IMR-90 (cell line): ENCODE results near the gene ITPR3. TPM values are rescaled to one million over a fixed set of nuclear protein-coding genes. Genes with fewer than 3 reads are reported as not detected.

Experiments used
- ATAC-seq: fragments of 200-7000 bp; cut with Tn5 transposase; 2 replicates; pipeline ENCODE4 v1.9.1; 2020; ENCODE audit warnings: low read depth, mild to moderate bottlenecking, moderate library complexity
- BruUV-seq: library from RNA; stranded (reverse); fragments of 400-500 nt; replicated peaks from 2 replicates; lab custom pipeline; 2021; lab: Mats Ljungman, UMichigan
- CTCF ChIA-PET: fragments of 300-600 bp; formaldehyde crosslinking; extraction: SDS; loops from one replicate; lab custom pipeline; 2021; ENCODE audit warnings: antibody characterized with exemption; lab: Yijun Ruan, JAX
- POLR2A ChIA-PET: fragments of 300-600 bp; sonication (Branson Sonifier 250); formaldehyde crosslinking; loops from one replicate; lab custom pipeline; 2022; ENCODE audit warnings: antibody characterized with exemption; ENCODE audit not compliant: unreplicated experiment; lab: Charles Lee
- DNase-seq: peaks from one replicate; pipeline ENCODE4 v3.0.0; 2013
- H2AFZ ChIP-seq: replicated peaks from 2 replicates; pipeline ENCODE3; 2013; ENCODE audit warnings: low read length, mild to moderate bottlenecking; ENCODE audit not compliant: poor library complexity
- H2AK5ac ChIP-seq: 2 replicates; pipeline ENCODE4 v1.6.1; 2013; ENCODE audit warnings: low read depth, low read length, inconsistent platforms
- H2AK9ac ChIP-seq: replicated peaks from 2 replicates; pipeline ENCODE3; 2013; ENCODE audit warnings: mild to moderate bottlenecking, low read depth, low read length, moderate library complexity; ENCODE audit not compliant: poor library complexity
- H2BK120ac ChIP-seq: 2 replicates; pipeline ENCODE4 v1.6.1; 2013; ENCODE audit warnings: low read depth, low read length, inconsistent platforms
- H2BK15ac ChIP-seq: 3 replicates; pipeline ENCODE4 v1.6.1; 2013; ENCODE audit warnings: low read depth, low read length, inconsistent platforms
- H2BK20ac ChIP-seq: 2 replicates; pipeline ENCODE4 v1.6.1; 2013; ENCODE audit warnings: low read depth, mild to moderate bottlenecking, inconsistent platforms, low read length, moderate library complexity
- H2BK5ac ChIP-seq: 2 replicates; pipeline ENCODE4 v1.6.1; 2013; ENCODE audit warnings: mild to moderate bottlenecking, low read depth, low read length, inconsistent platforms; ENCODE audit not compliant: poor library complexity, severe bottlenecking
- H3K14ac ChIP-seq: replicated peaks from 2 replicates; pipeline ENCODE4 v1.6.1; 2013; ENCODE audit warnings: low read depth, low read length, inconsistent platforms
- H3K18ac ChIP-seq: 2 replicates; pipeline ENCODE4 v1.6.1; 2013; ENCODE audit warnings: low read depth, low read length, control low read depth
- H3K23ac ChIP-seq: 2 replicates; pipeline ENCODE4 v1.6.1; 2013; ENCODE audit warnings: low read depth, low read length, inconsistent platforms
- H3K27ac ChIP-seq: 2 replicates; pipeline ENCODE4 v1.5.1; 2013; ENCODE audit warnings: mild to moderate bottlenecking, control low read depth, low read length; ENCODE audit not compliant: insufficient read depth
- H3K27me3 ChIP-seq: 2 replicates; pipeline ENCODE4 v1.6.1; 2013; ENCODE audit warnings: low read length; ENCODE audit not compliant: control insufficient read depth, insufficient read depth
- H3K36me3 ChIP-seq: 2 replicates; pipeline ENCODE4 v1.6.1; 2013; ENCODE audit warnings: low read length, mixed read lengths; ENCODE audit not compliant: control insufficient read depth, insufficient read depth
- H3K4ac ChIP-seq: 2 replicates; pipeline ENCODE4 v1.6.1; 2013; ENCODE audit warnings: low read depth, low read length, inconsistent platforms
- H3K4me1 ChIP-seq: 2 replicates; pipeline ENCODE4 v1.6.1; 2013; ENCODE audit warnings: low read length, mixed read lengths; ENCODE audit not compliant: control insufficient read depth, insufficient read depth
- H3K4me2 ChIP-seq: 2 replicates; pipeline ENCODE4 v1.6.1; 2013; ENCODE audit warnings: low read depth, mild to moderate bottlenecking, control low read depth, low read length, moderate library complexity
- H3K4me3 ChIP-seq: 2 replicates; pipeline ENCODE4 v1.5.1; 2013; ENCODE audit warnings: low read depth, mild to moderate bottlenecking, control low read depth, low read length, moderate library complexity; ENCODE audit not compliant: insufficient read depth
- H3K56ac ChIP-seq: 2 replicates; pipeline ENCODE4 v1.6.1; 2013; ENCODE audit warnings: low read length, inconsistent platforms; ENCODE audit not compliant: insufficient read depth; ENCODE audit errors: extremely low read depth
- H3K79me1 ChIP-seq, 2 experiments: 2 replicates each; pipeline ENCODE4 v1.6.1; 2013; ENCODE audit warnings: low read length in 2 of 2, inconsistent platforms in 1 of 2, low read depth in 1 of 2
- H3K9ac ChIP-seq: 2 replicates; pipeline ENCODE4 v1.6.1; 2013; ENCODE audit warnings: low read depth, low read length, control low read depth
- H3K9me1 ChIP-seq: 2 replicates; pipeline ENCODE4 v1.6.1; 2013; ENCODE audit warnings: low read length, inconsistent platforms; ENCODE audit not compliant: insufficient read depth
- H3K9me3 ChIP-seq: 2 replicates; pipeline ENCODE4 v1.6.1; 2013; ENCODE audit warnings: low read length; ENCODE audit not compliant: control insufficient read depth, insufficient read depth
- H4K20me1 ChIP-seq: 2 replicates; pipeline ENCODE4 v1.6.1; 2013; ENCODE audit warnings: low read length, inconsistent platforms; ENCODE audit not compliant: insufficient read depth
- H4K5ac ChIP-seq: 2 replicates; pipeline ENCODE4 v1.6.1; 2013; ENCODE audit warnings: mild to moderate bottlenecking, low read depth, low read length, control low read depth
- H4K8ac ChIP-seq, 2 experiments: 2 replicates each; pipeline ENCODE4 v1.6.1; 2013; ENCODE audit warnings: low read depth in 2 of 2, low read length in 2 of 2, control low read depth in 1 of 2, inconsistent platforms in 1 of 2
- H4K91ac ChIP-seq: 2 replicates; pipeline ENCODE4 v1.6.1; 2013; ENCODE audit warnings: low read depth, low read length, inconsistent platforms; ENCODE audit not compliant: insufficient read depth
- CHD1 ChIP-seq: IDR thresholded peaks from 2 replicates; pipeline ENCODE4 v1.6.1; 2012; ENCODE audit warnings: low read depth, low read length, improper control_type of control experiment
- FOS ChIP-seq: fragments of 150-350 bp; IDR thresholded peaks from 2 replicates; pipeline ENCODE4 v1.6.1; 2016; ENCODE audit warnings: low read depth, low read length
- MAZ ChIP-seq: IDR thresholded peaks from 2 replicates; pipeline ENCODE4 v1.6.1; 2012; ENCODE audit warnings: low read depth, mild to moderate bottlenecking, low read length, improper control_type of control experiment, moderate library complexity, borderline replicate concordance
- MXI1 ChIP-seq: IDR thresholded peaks from 2 replicates; pipeline ENCODE4 v1.6.1; 2012; ENCODE audit warnings: low read depth, mild to moderate bottlenecking, low read length, moderate library complexity, borderline replicate concordance
- NFE2L2 ChIP-seq: fragments of 150-350 bp; IDR thresholded peaks from 2 replicates; pipeline ENCODE4 v1.6.1; 2016; ENCODE audit warnings: low read depth, mild to moderate bottlenecking, low read length
- RAD21 ChIP-seq: IDR thresholded peaks from 2 replicates; pipeline ENCODE4 v1.6.1; 2012; ENCODE audit warnings: low read length, improper control_type of control experiment
- RCOR1 ChIP-seq: IDR thresholded peaks from 2 replicates; pipeline ENCODE4 v1.6.1; 2012; ENCODE audit warnings: mild to moderate bottlenecking, low read length, improper control_type of control experiment; ENCODE audit not compliant: insufficient replicate concordance
- RFX5 ChIP-seq: IDR thresholded peaks from 2 replicates; pipeline ENCODE4 v1.8.0; 2012; ENCODE audit warnings: low read depth, mild to moderate bottlenecking, low read length, moderate library complexity
- WGBS, 2 experiments: methylation state at CpG; one replicate each; pipeline versions ENCODE4 v1.1.5 to v1.1.7; 2013; ENCODE audit warnings: missing lambda C conversion rate in 2 of 2; ENCODE audit not compliant: insufficient read length in 1 of 2; ENCODE audit errors: extremely low coverage in 2 of 2; 5-methylcytosine and 5-hydroxymethylcytosine counted together
- dilution Hi-C: fragments of 300-500 bp; cut with HindIII; formaldehyde crosslinking; loops from one replicate; pipeline ENCODE4 v1.14.3; 2018; ENCODE audit warnings: low sequenced_read_pairs; ENCODE audit not compliant: unreplicated experiment
- in situ Hi-C: fragments of 300-500 bp; cut with MboI; formaldehyde crosslinking; loops from 3 replicates; pipeline ENCODE4 v1.14.3; 2019; ENCODE audit warnings: low sequenced_read_pairs, inconsistent platforms, mixed read lengths
- intact Hi-C: fragments of 100-400 bp; cut with micrococcal nuclease; formaldehyde crosslinking; loops from 2 replicates; pipeline ENCODE4 v1.10.0; 2022
- polyA plus RNA-seq, 3 experiments: library from polyadenylated mRNA; depleted of rRNA; stranded (reverse); fragments of >200 nt; gene quantifications; 2 replicates each; pipeline ENCODE4 v1.2.3, GENCODE V29; 2012; ENCODE audit warnings: low replicate concordance in 1 of 3
- total RNA-seq: library from RNA; depleted of rRNA; stranded (reverse); fragments of >200 nt; gene quantifications from 2 replicates; pipeline ENCODE4 v1.2.3, GENCODE V29; 2012
- TF ChIP-seq, protein P1 (sequence below): conservative IDR thresholded peaks from 2 replicates; pipeline ENCODE4 v1.5.1; 2012; ENCODE audit warnings: mild to moderate bottlenecking, low read depth, low read length, improper control_type of control experiment
- TF ChIP-seq, protein P2 (sequence below): fragments of 150-350 bp; IDR thresholded peaks from 2 replicates; pipeline ENCODE4 v1.6.1; 2017; ENCODE audit warnings: mild to moderate bottlenecking, antibody characterized with exemption, low read length, low read depth
- TF ChIP-seq, protein P3 (sequence below): fragments of 150-350 bp; IDR thresholded peaks from 2 replicates; pipeline ENCODE4 v1.6.1; 2016; ENCODE audit warnings: low read depth, mild to moderate bottlenecking, low read length, moderate library complexity, borderline replicate concordance

ITPR3 gene
- total and polyA plus RNA-seq, 2 of the 4 experiments (the other 2 are of a cell fraction) = 1.6 to 3.7 TPM

DNA sequence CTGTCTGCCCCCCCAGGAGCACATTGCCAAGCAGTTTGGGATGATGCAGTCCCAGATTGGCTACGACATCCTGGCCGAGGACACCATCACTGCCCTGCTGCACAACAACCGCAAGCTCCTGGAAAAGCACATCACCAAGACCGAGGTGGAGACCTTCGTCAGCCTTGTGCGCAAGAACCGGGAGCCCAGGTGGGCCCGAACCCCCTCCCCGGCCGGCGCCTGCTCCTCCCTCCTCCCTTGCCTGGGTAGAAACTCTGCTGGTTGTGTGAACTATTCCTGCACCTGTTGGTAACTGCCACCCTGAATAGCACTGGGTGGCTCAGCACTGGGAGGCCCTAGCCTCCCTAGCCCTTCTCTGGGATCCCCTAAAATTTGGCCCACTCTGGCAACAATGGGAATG is 46.7 kb downstream of the ITPR3 start:
- Histone ChIP-seq H3K36me3 (no peaks in the 10 kb centered on the region), H4K5ac (no peak overlapping the region), H2BK120ac (no peak overlapping the region), H2AFZ (no peak overlapping the region), H3K27me3 (no peaks in the 10 kb centered on the region; the same call in 1 of the 2 replicates), H4K91ac (no peak overlapping the region), H4K8ac (no peak overlapping the region), H3K9me3 (no peaks in the 10 kb centered on the region), H3K4ac (no peak overlapping the region), H3K4me3 (no peak overlapping the region), H2BK5ac (no peak overlapping the region), H3K4me1 (peaks cover 2% of the 10 kb centered on the region; the same call in 1 of the 2 replicates), H3K79me1 (no peaks in the 10 kb centered on the region), H3K9ac (no peak overlapping the region), H3K27ac (no peak overlapping the region), H4K20me1 (no peaks in the 10 kb centered on the region), H3K9me1 (peaks cover 2% of the 10 kb centered on the region; the same call in 1 of the 2 replicates), H2AK9ac (no peak overlapping the region), H3K14ac (no peak overlapping the region), H2BK20ac (no peak overlapping the region), H2AK5ac (no peak overlapping the region), H3K23ac (no peak overlapping the region), H3K56ac (no peak overlapping the region), H3K18ac (no peak overlapping the region), H2BK15ac (no peak overlapping the region), H3K4me2 (no peak overlapping the region)
- no TSS peak for BruUV-seq
- dilution Hi-C loops (no loop called here), in situ Hi-C loops (no loop called here), intact Hi-C loops (no loop called here)
- 91% methylated on average over 4 of the region's 11 CpGs; no CpG with 5 or more reads in 1 of the 2 experiments for WGBS, 2 experiments
- TF ChIP-seq FOS (no peak), NFE2L2 (no peak), CHD1 (no peak), RCOR1 (no peak), MAZ (no peak), MXI1 (no peak), RFX5 (no peak), RAD21 (no peak)
- TF ChIP-seq, protein P1, sequence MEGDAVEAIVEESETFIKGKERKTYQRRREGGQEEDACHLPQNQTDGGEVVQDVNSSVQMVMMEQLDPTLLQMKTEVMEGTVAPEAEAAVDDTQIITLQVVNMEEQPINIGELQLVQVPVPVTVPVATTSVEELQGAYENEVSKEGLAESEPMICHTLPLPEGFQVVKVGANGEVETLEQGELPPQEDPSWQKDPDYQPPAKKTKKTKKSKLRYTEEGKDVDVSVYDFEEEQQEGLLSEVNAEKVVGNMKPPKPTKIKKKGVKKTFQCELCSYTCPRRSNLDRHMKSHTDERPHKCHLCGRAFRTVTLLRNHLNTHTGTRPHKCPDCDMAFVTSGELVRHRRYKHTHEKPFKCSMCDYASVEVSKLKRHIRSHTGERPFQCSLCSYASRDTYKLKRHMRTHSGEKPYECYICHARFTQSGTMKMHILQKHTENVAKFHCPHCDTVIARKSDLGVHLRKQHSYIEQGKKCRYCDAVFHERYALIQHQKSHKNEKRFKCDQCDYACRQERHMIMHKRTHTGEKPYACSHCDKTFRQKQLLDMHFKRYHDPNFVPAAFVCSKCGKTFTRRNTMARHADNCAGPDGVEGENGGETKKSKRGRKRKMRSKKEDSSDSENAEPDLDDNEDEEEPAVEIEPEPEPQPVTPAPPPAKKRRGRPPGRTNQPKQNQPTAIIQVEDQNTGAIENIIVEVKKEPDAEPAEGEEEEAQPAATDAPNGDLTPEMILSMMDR = no peak
- TF ChIP-seq, protein P2, sequence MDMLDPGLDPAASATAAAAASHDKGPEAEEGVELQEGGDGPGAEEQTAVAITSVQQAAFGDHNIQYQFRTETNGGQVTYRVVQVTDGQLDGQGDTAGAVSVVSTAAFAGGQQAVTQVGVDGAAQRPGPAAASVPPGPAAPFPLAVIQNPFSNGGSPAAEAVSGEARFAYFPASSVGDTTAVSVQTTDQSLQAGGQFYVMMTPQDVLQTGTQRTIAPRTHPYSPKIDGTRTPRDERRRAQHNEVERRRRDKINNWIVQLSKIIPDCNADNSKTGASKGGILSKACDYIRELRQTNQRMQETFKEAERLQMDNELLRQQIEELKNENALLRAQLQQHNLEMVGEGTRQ = no peak
- TF ChIP-seq, protein P3, sequence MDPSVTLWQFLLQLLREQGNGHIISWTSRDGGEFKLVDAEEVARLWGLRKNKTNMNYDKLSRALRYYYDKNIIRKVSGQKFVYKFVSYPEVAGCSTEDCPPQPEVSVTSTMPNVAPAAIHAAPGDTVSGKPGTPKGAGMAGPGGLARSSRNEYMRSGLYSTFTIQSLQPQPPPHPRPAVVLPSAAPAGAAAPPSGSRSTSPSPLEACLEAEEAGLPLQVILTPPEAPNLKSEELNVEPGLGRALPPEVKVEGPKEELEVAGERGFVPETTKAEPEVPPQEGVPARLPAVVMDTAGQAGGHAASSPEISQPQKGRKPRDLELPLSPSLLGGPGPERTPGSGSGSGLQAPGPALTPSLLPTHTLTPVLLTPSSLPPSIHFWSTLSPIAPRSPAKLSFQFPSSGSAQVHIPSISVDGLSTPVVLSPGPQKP = no peak
- POLR2A ChIA-PET = no interaction called here
- CTCF ChIA-PET = no interaction called here
- ATAC-seq = no peak
- no peak for DNase-seq
